Stimulated activated effector memory CD8-positive, alpha-beta T cell treated with anti-CD3 and anti-CD28 coated beads, Interleukin-12 subunit alpha, Interleukin-12 subunit beta, amount 100 ng/mL, for 72 hours (primary cell): ENCODE data around the gene HSF2BP.
"Not testable (repeated sequence)": the region's sequence is repeated elsewhere in the genome, so short reads cannot be mapped to it uniquely, and the experiment has no call there.

Experiments used
- ATAC-seq: fragments of 150-1000 bp; cut with Tn5 transposase; 2 replicates; pipeline ENCODE4 v1.10.0; 2021
- DNase-seq, 2 donors: peaks; one replicate each; pipeline ENCODE4 v3.0.0; 2021 to 2022; ENCODE audit warnings: low spot score in 2 of 2
- H3K27ac Mint-ChIP-seq: one replicate; pipeline ENCODE4 v1.8.0; 2022; ENCODE audit warnings: mild to moderate bottlenecking, mixed read lengths
- H3K36me3 Mint-ChIP-seq: one replicate; pipeline ENCODE4 v1.8.0; 2022; ENCODE audit warnings: mild to moderate bottlenecking, mixed read lengths
- H3K4me1 Mint-ChIP-seq: one replicate; pipeline ENCODE4 v1.8.0; 2022; ENCODE audit warnings: mixed read lengths
- H3K4me3 Mint-ChIP-seq: one replicate; pipeline ENCODE4 v1.8.0; 2022; ENCODE audit warnings: mild to moderate bottlenecking, mixed read lengths
- H3K9me3 Mint-ChIP-seq: one replicate; pipeline ENCODE4 v1.8.0; 2022; ENCODE audit warnings: mixed read lengths

Gene HSF2BP

DNA sequence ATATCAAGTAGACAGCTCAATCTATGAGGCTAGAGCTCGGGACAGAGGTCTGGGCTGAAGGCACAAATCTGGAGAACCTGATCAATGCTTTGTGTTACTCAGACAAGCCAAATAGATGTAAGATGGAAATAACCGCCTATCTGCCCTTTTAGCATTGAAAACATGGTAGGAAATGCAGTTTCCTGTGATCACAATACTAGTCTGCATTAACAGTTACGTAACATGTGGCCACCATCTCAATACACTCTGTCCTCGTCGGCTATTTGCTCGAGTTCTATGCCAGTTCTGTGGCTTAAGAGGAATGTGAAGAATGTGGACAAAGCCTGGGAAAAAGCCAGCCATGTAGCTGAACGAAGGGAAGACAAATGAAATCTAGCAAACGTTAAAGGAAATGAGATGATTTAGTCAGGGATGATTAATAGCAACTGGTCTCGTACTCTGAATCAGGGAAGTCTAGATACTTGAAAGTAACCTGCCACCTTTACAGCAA is 73.3 kb downstream of the HSF2BP start:
- Mint-ChIP-seq H3K9me3 (no peaks in the 10 kb centered on the region), H3K4me3 (no peak overlapping the region), H3K36me3 (no peaks in the 10 kb centered on the region), H3K27ac (no peak overlapping the region), H3K4me1 (no peaks in the 10 kb centered on the region)
- ATAC-seq (no peak), DNase-seq (no peak)

DNA sequence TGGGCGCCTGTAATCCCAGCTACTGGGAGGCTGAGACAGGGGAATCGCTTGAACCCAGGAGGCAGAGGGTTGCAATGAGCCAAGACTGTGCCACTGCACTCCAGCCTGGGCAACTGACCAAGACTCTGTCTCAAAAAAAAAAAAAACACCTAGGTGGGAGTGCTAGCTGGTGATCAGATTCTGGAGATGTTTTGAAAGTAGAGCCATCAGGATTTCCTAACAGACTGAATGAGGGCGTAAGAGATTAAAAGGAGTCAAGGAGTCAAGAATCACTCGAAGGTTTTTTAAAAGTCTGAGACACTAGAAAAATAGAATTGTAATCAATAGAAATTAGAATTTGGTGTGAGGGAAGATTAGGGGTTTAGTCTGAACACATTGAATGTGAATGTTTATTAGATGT is 73.8 kb downstream of the HSF2BP start:
- DNase-seq (no peak), ATAC-seq (no peak)
- no peaks in the 10 kb centered on the region for H3K36me3 Mint-ChIP-seq
- no peaks in the 10 kb centered on the region for H3K4me1 Mint-ChIP-seq
- H3K27ac Mint-ChIP-seq: no peak overlapping the region
- no peaks in the 10 kb centered on the region for H3K9me3 Mint-ChIP-seq
- H3K4me3 Mint-ChIP-seq: no peak overlapping the region

- ATAC-seq: no peak
- no peak overlapping the region for H3K27ac Mint-ChIP-seq
- no peaks in the 10 kb centered on the region for H3K9me3 Mint-ChIP-seq
- no peaks in the 10 kb centered on the region for H3K4me1 Mint-ChIP-seq
- H3K36me3 Mint-ChIP-seq: no peaks in the 10 kb centered on the region
- no peak overlapping the region for H3K4me3 Mint-ChIP-seq
- DNase-seq: no peak
Measured at GRCh38 chr21:43581453-43581852, 77.8 kb downstream of the HSF2BP start.

- Mint-ChIP-seq H3K4me3 (no peak overlapping the region), H3K27ac (no peak overlapping the region), H3K4me1 (no peaks in the 10 kb centered on the region), H3K36me3 (no peaks in the 10 kb centered on the region), H3K9me3 (no peaks in the 10 kb centered on the region)
- no peak for DNase-seq
- ATAC-seq: no peak
Measured at GRCh38 chr21:43578677-43579303, 80.5 kb downstream of the HSF2BP start.

DNA sequence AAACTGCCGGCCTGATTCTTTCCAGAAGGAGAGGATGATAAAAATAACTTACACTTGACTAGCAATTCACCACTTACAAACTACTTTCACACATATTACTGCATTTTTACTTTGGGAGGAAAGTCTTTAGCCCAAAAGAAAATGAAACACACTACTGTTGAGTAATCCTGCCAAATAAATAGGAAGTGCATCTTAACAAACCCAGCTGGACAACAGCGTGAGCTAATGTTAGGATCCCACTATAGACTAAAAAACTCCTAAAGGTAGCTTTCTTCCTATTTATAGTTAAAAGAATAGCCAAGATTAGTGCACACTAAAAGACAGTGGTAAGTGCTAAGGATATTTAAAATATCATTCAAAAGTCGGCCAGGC is 83.8 kb downstream of the HSF2BP start:
- no peak overlapping the region for H3K4me3 Mint-ChIP-seq
- DNase-seq (no peak), ATAC-seq (no peak)
- no peaks in the 10 kb centered on the region for H3K4me1 Mint-ChIP-seq
- no peak overlapping the region for H3K27ac Mint-ChIP-seq
- H3K36me3 Mint-ChIP-seq: no peaks in the 10 kb centered on the region
- H3K9me3 Mint-ChIP-seq: no peaks in the 10 kb centered on the region

- Mint-ChIP-seq H3K27ac (peak overlapping the region; percentile 37), H3K9me3 (no peaks in the 10 kb centered on the region), H3K36me3 (no peaks in the 10 kb centered on the region), H3K4me1 (no peaks in the 10 kb centered on the region), H3K4me3 (no peak overlapping the region)
- ATAC-seq (no peak), DNase-seq (no peak)
Measured at GRCh38 chr21:43574741-43575472, 84.4 kb downstream of the HSF2BP start.

DNA sequence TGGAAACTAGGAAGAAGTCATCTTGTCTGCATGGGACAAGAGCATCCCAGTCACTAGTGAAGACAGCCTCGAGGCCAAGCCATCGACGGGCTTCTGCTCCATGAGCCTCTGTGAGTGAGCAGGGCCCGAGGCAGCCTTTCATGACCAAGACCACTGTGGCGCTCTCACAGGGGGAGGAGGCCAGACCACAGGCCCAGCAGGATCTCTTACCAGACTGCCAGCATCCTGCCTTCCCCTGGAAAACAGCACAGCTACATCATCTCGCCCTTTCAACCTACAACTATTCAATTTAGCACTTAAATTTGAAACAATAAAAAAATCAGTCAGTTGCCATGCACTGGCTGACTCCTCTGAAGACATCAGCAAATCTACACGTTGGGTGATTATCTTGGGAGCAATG is 85.4 kb downstream of the HSF2BP start:
- Mint-ChIP-seq H3K4me1 (no peaks in the 10 kb centered on the region), H3K27ac (no peak overlapping the region), H3K4me3 (no peak overlapping the region), H3K36me3 (no peaks in the 10 kb centered on the region), H3K9me3 (no peaks in the 10 kb centered on the region)
- ATAC-seq: no peak
- DNase-seq: no peak

- Mint-ChIP-seq H3K27ac (no peak overlapping the region), H3K4me1 (no peaks in the 10 kb centered on the region)
- ATAC-seq: peak; percentile 11
Measured at GRCh38 chr21:43572446-43572845, 86.8 kb downstream of the HSF2BP start.

DNA sequence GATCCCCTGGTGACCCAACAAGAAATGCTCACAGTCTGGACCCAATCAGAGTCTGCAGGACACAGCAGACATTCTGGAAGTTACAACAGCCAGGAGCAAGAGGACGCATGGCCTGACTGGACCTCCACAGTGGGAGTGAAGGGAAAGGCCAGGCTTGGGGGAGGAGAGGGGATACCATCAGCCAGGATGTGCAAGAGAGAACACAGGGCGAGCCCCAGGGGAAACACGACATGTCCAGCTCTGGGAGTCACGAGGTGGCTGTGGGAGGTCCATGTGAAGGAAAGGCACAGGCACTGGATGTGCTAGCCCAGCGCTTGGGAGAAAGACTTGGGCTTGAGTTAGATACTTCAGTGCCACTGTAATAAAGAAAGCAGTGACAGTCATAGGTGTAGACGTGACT is 87.3 kb downstream of the HSF2BP start:
- Mint-ChIP-seq H3K36me3 (no peaks in the 10 kb centered on the region), H3K27ac (no peak overlapping the region), H3K4me3 (no peak overlapping the region), H3K4me1 (no peaks in the 10 kb centered on the region), H3K9me3 (no peaks in the 10 kb centered on the region)
- DNase-seq (no peak), ATAC-seq (no peak)

More at GRCh38 chr21:43572446-43572845, 86.8 kb downstream of the HSF2BP start:
- no peak for DNase-seq
- Mint-ChIP-seq H3K9me3 (no peaks in the 10 kb centered on the region), H3K36me3 (no peaks in the 10 kb centered on the region), H3K4me3 (no peak overlapping the region)

DNA sequence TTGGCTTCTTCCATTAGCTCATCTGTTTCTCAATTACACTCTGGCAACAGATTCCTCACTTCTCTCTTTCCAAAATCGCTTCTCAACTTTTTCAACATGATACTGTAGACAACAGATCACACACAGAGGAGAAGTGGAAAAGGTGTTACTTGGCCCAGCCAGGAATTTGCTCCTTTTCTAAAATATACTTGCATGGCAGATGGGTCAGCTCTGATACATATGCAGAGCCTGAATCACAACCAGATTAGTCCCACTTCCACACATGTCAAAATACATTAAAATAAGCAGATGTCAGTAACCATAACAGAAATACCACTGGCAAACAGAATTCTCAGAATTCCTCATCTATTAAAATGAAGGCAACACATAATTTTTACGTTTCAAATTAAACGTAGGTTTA is 89.1 kb downstream of the HSF2BP start:
- not testable (repeated sequence) for H3K9me3 Mint-ChIP-seq

DNA sequence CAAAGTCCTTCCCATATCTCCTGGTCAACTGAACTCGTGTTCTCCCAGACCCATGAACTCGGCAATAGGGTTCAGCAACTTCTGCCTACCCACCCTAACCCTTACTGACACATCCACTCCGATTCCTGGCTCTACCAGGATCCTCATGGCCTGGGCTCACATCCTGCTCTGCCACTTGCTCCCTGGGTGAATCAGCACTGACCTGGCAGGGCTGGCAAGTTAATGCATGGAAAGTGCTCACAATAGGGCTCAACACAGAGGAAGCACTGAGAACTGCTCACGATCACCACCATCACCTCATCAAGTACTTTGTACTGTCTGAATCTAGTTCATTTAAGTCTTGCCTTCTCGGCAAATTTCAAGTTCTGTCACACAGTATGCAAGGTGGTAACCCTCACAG is 96.8 kb downstream of the HSF2BP start:
- not testable (repeated sequence) for H3K4me1 Mint-ChIP-seq, H3K36me3 Mint-ChIP-seq, H3K27ac Mint-ChIP-seq, H3K4me3 Mint-ChIP-seq, ATAC-seq, DNase-seq, H3K9me3 Mint-ChIP-seq

More for the DNA sequence above, 89.1 kb downstream of the HSF2BP start:
- not testable (repeated sequence) for H3K4me1 Mint-ChIP-seq, H3K27ac Mint-ChIP-seq, H3K4me3 Mint-ChIP-seq, H3K36me3 Mint-ChIP-seq, DNase-seq, ATAC-seq

GRCh38 chr21:43540561-43540960 is 118.7 kb downstream of the HSF2BP start:
- not testable (repeated sequence) for H3K36me3 Mint-ChIP-seq, H3K9me3 Mint-ChIP-seq

DNA sequence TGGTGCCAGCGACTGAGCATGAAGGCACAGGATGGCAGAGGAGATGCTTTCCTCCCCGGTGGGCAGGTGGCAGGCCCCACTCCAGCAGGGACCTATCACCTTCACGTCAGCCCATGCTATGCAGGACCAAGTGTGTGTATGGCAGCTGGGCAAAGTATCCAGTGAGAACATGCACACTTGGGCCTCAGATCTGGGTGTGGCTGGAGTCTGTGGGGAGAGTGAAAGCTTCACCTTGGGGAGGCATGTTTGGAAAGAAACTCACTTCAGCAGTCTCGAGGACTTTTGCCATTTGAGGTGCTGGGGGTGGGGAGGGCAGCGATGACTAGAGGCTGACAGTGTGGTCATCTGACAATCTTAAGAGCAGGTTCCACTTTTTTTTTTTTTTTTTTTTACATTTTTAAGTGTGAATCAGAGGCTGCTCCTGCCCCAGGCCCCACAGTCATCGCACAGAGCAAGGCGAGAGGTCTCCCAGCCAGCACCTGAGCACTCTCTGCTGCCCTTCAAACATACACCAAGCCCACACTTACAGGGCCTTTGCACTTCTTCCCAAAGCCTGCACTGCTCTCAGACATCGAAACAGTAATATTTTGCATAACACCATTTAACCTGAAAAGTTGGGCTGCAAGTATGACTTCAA is 136.7 kb downstream of the HSF2BP start:
- not testable (repeated sequence) for DNase-seq, H3K27ac Mint-ChIP-seq, ATAC-seq, H3K4me1 Mint-ChIP-seq, H3K9me3 Mint-ChIP-seq, H3K36me3 Mint-ChIP-seq, H3K4me3 Mint-ChIP-seq

More at GRCh38 chr21:43540561-43540960, 118.7 kb downstream of the HSF2BP start:
- not testable (repeated sequence) for H3K27ac Mint-ChIP-seq, DNase-seq, ATAC-seq, H3K4me3 Mint-ChIP-seq, H3K4me1 Mint-ChIP-seq

DNA sequence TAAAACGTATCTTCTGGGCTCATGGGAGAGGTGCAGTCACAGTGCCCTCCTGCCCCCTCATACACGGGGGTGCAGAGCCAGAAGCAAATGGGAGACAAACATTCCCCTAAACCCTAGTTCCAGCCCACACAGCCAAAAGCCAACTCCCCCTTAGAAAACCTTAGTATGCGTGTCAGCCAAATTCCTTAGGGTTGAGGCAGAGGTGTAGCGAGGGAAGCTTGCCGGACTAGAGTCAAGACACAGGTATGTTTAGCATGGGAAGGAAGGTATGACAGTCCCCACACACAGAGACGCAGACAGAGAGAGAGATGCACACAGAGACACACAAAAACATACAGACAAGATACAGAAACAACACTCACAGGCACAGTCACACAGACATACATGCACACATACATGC is 141.6 kb downstream of the HSF2BP start:
- DNase-seq, H3K36me3 Mint-ChIP-seq, H3K4me1 Mint-ChIP-seq, H3K4me3 Mint-ChIP-seq, H3K9me3 Mint-ChIP-seq, H3K27ac Mint-ChIP-seq, ATAC-seq: not testable (repeated sequence)

DNA sequence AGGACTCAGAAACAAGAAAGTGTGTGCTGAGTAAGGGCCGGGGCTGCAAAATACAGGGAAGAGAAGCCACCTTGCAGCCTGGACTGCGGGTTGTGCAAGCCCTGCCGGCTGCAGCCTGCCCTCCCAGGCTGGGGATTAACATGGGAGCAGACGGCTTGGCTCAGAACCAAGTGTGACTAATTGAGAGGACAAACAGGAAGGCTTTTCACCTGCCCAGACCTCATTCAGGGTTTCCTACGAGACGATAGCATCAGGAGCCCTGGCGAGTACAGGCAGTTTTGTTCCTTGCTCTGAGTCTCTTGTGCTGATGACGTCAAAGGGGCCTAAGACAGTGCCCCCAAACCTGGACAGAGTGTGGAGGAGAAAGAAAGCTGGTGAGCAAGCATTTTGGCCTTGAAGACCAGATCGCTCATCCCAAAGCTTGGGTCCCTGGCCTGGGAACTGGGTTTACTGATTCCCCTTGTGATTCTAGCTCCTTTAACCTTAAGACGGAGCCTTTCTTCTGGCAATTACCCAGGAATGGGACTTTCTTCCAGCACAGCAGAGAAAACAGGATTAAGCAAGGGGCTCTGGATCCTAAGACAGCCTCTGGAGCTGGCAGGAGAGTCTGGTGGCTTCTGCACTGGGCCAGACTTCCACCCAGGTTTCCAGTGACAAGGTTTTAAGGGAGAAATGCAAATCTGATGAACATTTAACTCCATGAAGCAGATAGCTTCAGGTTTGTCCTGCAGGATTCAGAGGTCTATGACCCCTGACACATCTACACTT is 142.2 kb downstream of the HSF2BP start:
- H3K27ac Mint-ChIP-seq, ATAC-seq: not testable (repeated sequence)

More for the DNA sequence above, 142.2 kb downstream of the HSF2BP start:
- not testable (repeated sequence) for H3K4me3 Mint-ChIP-seq, H3K36me3 Mint-ChIP-seq, DNase-seq, H3K9me3 Mint-ChIP-seq, H3K4me1 Mint-ChIP-seq
